Measurements from ENCODE around the gene RHBDL1. TPM values are rescaled to one million over a fixed set of nuclear protein-coding genes. Genes with fewer than 3 reads are reported as not detected.

Gene RHBDL1
- total and polyA plus RNA-seq, 2 experiments from 2014 or later = 3.4 to 4.2 TPM

DNA sequence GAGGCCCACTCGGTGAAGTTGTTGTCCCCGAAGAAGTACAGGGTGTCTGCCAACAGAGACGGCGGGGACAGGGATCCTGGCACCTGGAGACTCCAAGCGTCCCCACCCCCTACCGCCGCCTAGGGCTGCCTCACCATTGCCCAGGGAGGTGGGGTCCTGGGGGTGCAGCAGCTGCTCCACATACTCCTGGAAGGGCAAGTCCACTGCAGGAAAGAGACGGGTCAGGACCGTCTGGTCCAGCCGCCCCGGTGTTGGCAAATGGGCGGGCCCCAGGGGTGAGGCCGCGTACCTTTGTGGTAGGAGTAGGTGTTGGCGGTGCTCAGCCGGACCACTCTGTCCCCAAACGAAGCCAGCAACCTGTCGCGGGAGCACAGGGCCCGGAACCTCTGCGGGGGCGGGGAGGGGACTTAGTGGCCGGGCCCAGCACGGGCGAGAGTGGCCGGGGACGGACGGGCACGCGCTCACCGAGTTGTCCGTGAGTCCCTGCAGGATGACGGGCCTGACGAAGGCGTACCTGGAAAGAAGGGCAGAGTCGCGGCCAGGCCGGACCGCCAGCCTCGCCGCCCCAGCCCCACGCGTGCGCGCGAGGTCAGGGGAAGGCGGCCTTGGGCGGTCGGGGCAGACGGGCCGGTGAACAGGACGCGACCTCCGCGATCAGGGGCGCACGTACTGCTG, 8.1 kb downstream of the RHBDL1 start:
- no peaks in the 10 kb centered on the region for H3K9me2 ChIP-seq (replicated peaks; ENCODE audit: insufficient read depth)
- no peaks in the 10 kb centered on the region for H3K36me3 ChIP-seq (replicated peaks; ENCODE audit: insufficient read depth, low read depth)
- no peaks in the 10 kb centered on the region for H3K9me3 ChIP-seq (ENCODE audit: low read depth)
- H4K20me1 ChIP-seq (ENCODE audit: insufficient read depth, poor library complexity, severe bottlenecking) = peaks cover 27% of the 10 kb centered on the region
- peaks cover 32% of the 10 kb centered on the region for H3K4me1 ChIP-seq (ENCODE audit: insufficient read depth)
- H3K79me2 ChIP-seq = peaks cover 33% of the 10 kb centered on the region
- 22% methylated on average over 48 of the region's 57 CpGs for WGBS (ENCODE audit: low lambda C conversion rate, missing lambda C conversion rate)
- peak overlapping the region; percentile 39 for H2AFZ ChIP-seq
- H3K27me3 ChIP-seq = no peaks in the 10 kb centered on the region
- TF ChIP-seq EZH2 (IDR thresholded peaks at IDR 0.05; ENCODE audit: borderline replicate concordance) (no peak), CTCF (IDR thresholded peaks at IDR 0.05; ENCODE audit: poor library complexity) (no peak), EZH2phosphoT487 (IDR thresholded peaks at IDR 0.05; ENCODE audit: low read depth, severe bottlenecking, unreplicated experiment) (no peak)
- H3K4me3 ChIP-seq = peak overlapping the region; percentile 57
- peak; percentile 43 for DNase-seq (ENCODE audit: low spot score)
- H3K27ac ChIP-seq = peak overlapping the region; percentile 65
- peak overlapping the region; percentile 98 for H3K4me2 ChIP-seq

DNA sequence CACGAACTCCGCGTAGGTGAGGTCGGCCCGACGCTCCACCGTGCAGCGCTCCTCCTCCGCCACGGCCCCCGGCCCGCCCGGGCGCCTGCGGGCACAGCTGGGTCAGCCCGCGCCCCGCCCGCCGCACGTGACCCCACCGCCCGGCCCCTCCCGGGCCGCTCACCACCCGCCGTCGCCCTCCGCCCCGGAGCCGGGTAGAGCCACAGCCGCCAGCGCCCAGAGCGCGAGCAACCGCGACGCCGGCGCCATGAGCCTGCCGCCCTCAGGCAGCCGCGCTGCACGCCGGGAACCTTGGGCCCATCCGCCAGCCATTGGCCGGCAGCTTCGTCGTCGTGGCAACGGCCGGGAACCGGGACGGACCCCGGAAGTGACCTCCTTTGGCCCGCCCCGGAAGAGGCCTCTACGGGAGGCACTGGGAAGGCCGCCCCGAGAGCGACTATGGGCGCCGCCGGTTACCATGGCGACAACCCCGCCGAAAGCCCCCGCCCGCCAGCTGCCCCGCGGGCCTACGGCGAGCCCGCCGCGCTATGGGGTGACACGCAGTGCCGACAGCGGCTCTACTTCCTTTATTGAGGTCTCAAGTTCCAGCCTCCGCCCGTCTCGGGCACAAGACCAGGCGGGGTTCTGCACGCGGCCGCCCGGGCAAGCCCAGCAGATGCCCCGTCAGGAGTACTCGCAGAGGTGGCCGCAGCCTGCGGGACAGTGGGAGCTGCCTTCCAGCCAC, 8.8 kb downstream of the RHBDL1 start, which contains the start of gene JMJD8:
Gene JMJD8, minus strand, starts transcription at position 264 of the 724 bp plus-strand sequence. Its CDS starts 15 bp downstream, at position 249.
- no peak for TF ChIP-seq EZH2phosphoT487 (IDR thresholded peaks at IDR 0.05; ENCODE audit: low read depth, severe bottlenecking, unreplicated experiment)
- TF ChIP-seq CTCF (IDR thresholded peaks at IDR 0.05; ENCODE audit: poor library complexity) = no peak
- no peak for TF ChIP-seq EZH2 (IDR thresholded peaks at IDR 0.05; ENCODE audit: borderline replicate concordance)
- peaks cover 40% of the 10 kb centered on the region for H3K79me2 ChIP-seq
- peak within 1 kb of the TSS; percentile 56 for H2AFZ ChIP-seq

GRCh38 chr16:684961-685696, 9.7 kb downstream of the RHBDL1 start:
- Histone ChIP-seq H3K27ac (no peak overlapping the region), H3K27me3 (no peaks in the 10 kb centered on the region), H2AFZ (no peak overlapping the region), H3K9me2 (replicated peaks; ENCODE audit: insufficient read depth) (no peaks in the 10 kb centered on the region), H3K4me1 (ENCODE audit: insufficient read depth) (peaks cover 33% of the 10 kb centered on the region), H3K4me3 (no peak overlapping the region), H3K36me3 (replicated peaks; ENCODE audit: insufficient read depth, low read depth) (no peaks in the 10 kb centered on the region), H3K79me2 (peaks cover 48% of the 10 kb centered on the region), H4K20me1 (ENCODE audit: insufficient read depth, poor library complexity, severe bottlenecking) (peaks cover 27% of the 10 kb centered on the region), H3K4me2 (peak overlapping the region; percentile 91), H3K9me3 (ENCODE audit: low read depth) (no peaks in the 10 kb centered on the region)
- WGBS (ENCODE audit: low lambda C conversion rate, missing lambda C conversion rate) = 96% methylated on average over 47 of the region's 61 CpGs
- TF ChIP-seq EZH2phosphoT487 (IDR thresholded peaks at IDR 0.05; ENCODE audit: low read depth, severe bottlenecking, unreplicated experiment) (no peak), CTCF (IDR thresholded peaks at IDR 0.05; ENCODE audit: poor library complexity) (no peak), EZH2 (IDR thresholded peaks at IDR 0.05; ENCODE audit: borderline replicate concordance) (no peak)
- no peak for DNase-seq (ENCODE audit: low spot score)

More for the DNA sequence above, 8.8 kb downstream of the RHBDL1 start, which contains the start of gene JMJD8:
- 20% methylated on average over 44 of the region's 91 CpGs for WGBS (ENCODE audit: low lambda C conversion rate, missing lambda C conversion rate)
- Histone ChIP-seq H3K36me3 (replicated peaks; ENCODE audit: insufficient read depth, low read depth) (no peaks in the 10 kb centered on the region), H3K27ac (peak within 1 kb of the TSS; percentile 81), H3K4me1 (ENCODE audit: insufficient read depth) (peaks cover 31% of the 10 kb centered on the region), H3K9me2 (replicated peaks; ENCODE audit: insufficient read depth) (no peaks in the 10 kb centered on the region), H3K4me3 (peak within 1 kb of the TSS; percentile 57), H4K20me1 (ENCODE audit: insufficient read depth, poor library complexity, severe bottlenecking) (peaks cover 27% of the 10 kb centered on the region), H3K4me2 (peak within 1 kb of the TSS; percentile 98), H3K27me3 (no peaks in the 10 kb centered on the region), H3K9me3 (ENCODE audit: low read depth) (no peaks in the 10 kb centered on the region)
- DNase-seq (ENCODE audit: low spot score) = peak; percentile 98

Data from hepatocyte (in vitro differentiated cells).